Psoas muscle (tissue), 8 donors: ENCODE results near the gene PJA2. TPM values are rescaled to one million over a fixed set of nuclear protein-coding genes. Genes with fewer than 3 reads are reported as not detected.

Experiments used
- ATAC-seq, 4 donors: fragments of 200-7000 bp; cut with Tn5 transposase; one replicate each; pipeline ENCODE4 v1.9.1; 2020; ENCODE audit warnings: moderate library complexity in 3 of 4, mild to moderate bottlenecking in 2 of 4
- DNase-seq, 2 donors: peaks; one replicate each; pipeline ENCODE4 v3.0.0-alpha.2; 2020
- H3K27ac ChIP-seq: fragments of 200-600 bp; one replicate; pipeline ENCODE4 v1.8.0; 2022
- H3K27me3 ChIP-seq, 3 donors: fragments of 200-600 bp in 1 of 3; one replicate each; pipeline versions ENCODE4 v1.6.1 to v1.8.0; 2013 to 2022; ENCODE audit warnings: low read length in 2 of 3, mild to moderate bottlenecking in 2 of 3, moderate library complexity in 1 of 3; ENCODE audit not compliant: insufficient read depth in 3 of 3
- H3K36me3 ChIP-seq, 2 donors: fragments of 200-600 bp in 1 of 2; one replicate each; pipeline versions ENCODE4 v1.6.1 to v1.8.0; 2013 to 2022; ENCODE audit warnings: low read depth in 1 of 2, mild to moderate bottlenecking in 1 of 2, moderate library complexity in 1 of 2; ENCODE audit not compliant: insufficient read depth in 1 of 2
- H3K4me1 ChIP-seq: fragments of 200-600 bp; one replicate; pipeline ENCODE4 v1.8.0; 2022
- H3K4me3 ChIP-seq: fragments of 200-600 bp; one replicate; pipeline ENCODE4 v1.8.0; 2022; ENCODE audit warnings: mild to moderate bottlenecking
- H3K9me3 ChIP-seq: fragments of 200-600 bp; one replicate; pipeline ENCODE4 v1.8.0; 2022
- WGBS, 3 donors: extraction: QIAGEN DNeasy Blood & Tissue Kit; methylation state at CpG; one replicate each; pipeline versions ENCODE4 v1.1.6 to v1.1.7; 2013; 5-methylcytosine and 5-hydroxymethylcytosine counted together
- intact Hi-C, 2 donors: fragments of 100-400 bp; cut with DNase I; formaldehyde crosslinking; loops; one replicate each; pipeline versions ENCODE4 v1.11.0 to v1.14.2; 2022
- polyA plus RNA-seq, 3 donors: library from polyadenylated mRNA; stranded (reverse); fragments of 200-250 nt; gene quantifications; one replicate each; pipeline ENCODE4 v1.2.3, GENCODE V29; 2013
- total RNA-seq, 4 donors: library from RNA; stranded (reverse); fragmentation: NEBNext Ultra II Directional in 2 of 4; extraction: Animal tissue kit (Norgen Biotek cat#: 25700) in 2 of 4; gene quantifications; one replicate each; pipeline versions ENCODE4 v1.2.1 to v1.2.4, GENCODE V29; 2021 to 2023
- TF ChIP-seq, protein P1 (sequence below): fragments of 200-600 bp; IDR thresholded peaks from one replicate; pipeline ENCODE4 v1.8.0; 2022; ENCODE audit warnings: antibody characterized with exemption
- donor health status: healthy with polysubstance abuse.
- donor health status: DM: no; HTN: no; CAD: no; lungs with moderate emphysema.
- donor health status: Bipolar disorder and iron deficiency.
- donor health status: healthy.
- donor health status: DM: yes; HTN: yes; CAD: no.
- donor health status: DM: no; HTN: no; CAD: no.
- donor health status: DM: no; HTN: no; CAD: no.
- donor health status: DM: yes; HTN: yes; CAD: no.

Gene PJA2
- total and polyA plus RNA-seq, 7 donors: 20.9 to 66.9 (median 39.3) TPM

DNA sequence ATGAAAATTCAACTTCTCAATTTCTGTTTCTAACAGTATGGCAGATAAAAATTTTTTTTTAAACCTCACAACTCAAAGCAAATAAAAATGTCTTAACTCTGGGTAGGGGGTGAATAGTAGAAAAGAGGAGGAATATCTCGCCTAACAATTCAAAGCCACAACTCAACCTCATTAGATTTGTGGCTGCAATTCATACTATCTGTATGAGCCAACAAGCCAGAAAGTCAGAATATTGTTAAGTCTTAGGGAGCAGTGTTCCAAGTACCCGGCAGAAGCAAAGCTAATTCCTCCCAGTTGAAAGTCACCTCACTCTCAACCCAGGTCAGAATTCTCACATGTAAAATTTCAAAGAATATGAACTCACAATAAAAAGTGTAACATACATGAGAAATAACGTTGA is 15.0 kb downstream of the PJA2 start:
- intact Hi-C loops: no loop called here
- WGBS, 3 donors: 52 to 63% (median 58%) methylated on average over 3 of the region's 3 CpGs
- no peak for DNase-seq
- no peak overlapping the region for H3K4me3 ChIP-seq
- peaks cover 8% of the 10 kb centered on the region for H3K4me1 ChIP-seq
- H3K27me3 ChIP-seq: no peaks in the 10 kb centered on the region
- TF ChIP-seq, protein P1, sequence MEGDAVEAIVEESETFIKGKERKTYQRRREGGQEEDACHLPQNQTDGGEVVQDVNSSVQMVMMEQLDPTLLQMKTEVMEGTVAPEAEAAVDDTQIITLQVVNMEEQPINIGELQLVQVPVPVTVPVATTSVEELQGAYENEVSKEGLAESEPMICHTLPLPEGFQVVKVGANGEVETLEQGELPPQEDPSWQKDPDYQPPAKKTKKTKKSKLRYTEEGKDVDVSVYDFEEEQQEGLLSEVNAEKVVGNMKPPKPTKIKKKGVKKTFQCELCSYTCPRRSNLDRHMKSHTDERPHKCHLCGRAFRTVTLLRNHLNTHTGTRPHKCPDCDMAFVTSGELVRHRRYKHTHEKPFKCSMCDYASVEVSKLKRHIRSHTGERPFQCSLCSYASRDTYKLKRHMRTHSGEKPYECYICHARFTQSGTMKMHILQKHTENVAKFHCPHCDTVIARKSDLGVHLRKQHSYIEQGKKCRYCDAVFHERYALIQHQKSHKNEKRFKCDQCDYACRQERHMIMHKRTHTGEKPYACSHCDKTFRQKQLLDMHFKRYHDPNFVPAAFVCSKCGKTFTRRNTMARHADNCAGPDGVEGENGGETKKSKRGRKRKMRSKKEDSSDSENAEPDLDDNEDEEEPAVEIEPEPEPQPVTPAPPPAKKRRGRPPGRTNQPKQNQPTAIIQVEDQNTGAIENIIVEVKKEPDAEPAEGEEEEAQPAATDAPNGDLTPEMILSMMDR: no peak
- H3K36me3 ChIP-seq: no peaks in the 10 kb centered on the region
- H3K9me3 ChIP-seq: no peaks in the 10 kb centered on the region
- ATAC-seq: no peak
- no peak overlapping the region for H3K27ac ChIP-seq

DNA sequence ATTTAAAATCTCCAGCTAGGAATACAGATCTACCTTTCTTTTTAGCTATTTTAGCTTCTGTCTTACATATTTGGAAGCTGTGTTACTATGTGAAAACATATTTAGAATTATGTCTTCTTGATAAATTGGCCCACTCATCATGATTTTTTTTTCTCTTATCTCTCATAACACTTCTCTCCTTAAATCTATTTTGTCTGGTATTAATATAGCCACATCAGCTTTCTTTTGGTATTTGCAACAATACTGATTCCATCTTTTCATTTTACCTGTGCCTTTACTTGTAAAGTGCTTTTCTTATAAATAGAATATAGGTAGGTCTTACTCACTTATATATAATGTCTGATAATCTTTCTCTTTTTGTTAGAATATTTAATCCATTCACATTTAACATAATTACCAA is 19.6 kb downstream of the PJA2 start:
- no peaks in the 10 kb centered on the region for H3K9me3 ChIP-seq
- H3K4me3 ChIP-seq: no peak overlapping the region
- TF ChIP-seq, protein P1: no peak
- no peaks in the 10 kb centered on the region for H3K27me3 ChIP-seq
- DNase-seq: no peak
- intact Hi-C loops: no loop called here
- no peaks in the 10 kb centered on the region for H3K36me3 ChIP-seq
- no peak overlapping the region for H3K27ac ChIP-seq
- H3K4me1 ChIP-seq: peaks cover 13% of the 10 kb centered on the region
- ATAC-seq: no peak

DNA sequence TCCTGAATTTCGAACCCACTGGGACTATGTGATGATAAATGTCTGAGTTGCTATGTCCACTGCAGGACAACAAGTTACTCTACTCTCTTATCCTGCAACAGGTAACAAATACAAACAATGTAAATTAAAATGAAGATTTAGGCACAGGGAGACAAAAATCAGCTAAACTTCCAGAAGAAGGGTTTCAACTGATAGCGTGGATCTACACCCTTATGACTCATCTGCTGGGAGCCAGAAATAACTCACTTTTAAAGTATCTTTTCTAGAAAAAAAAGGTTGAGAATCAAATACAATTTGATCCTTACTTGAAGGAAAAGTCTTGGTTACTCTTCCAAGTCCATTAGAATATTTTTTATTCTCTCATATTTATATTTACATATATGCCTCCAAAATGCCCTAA is 21.4 kb downstream of the PJA2 start:
- Histone ChIP-seq H3K4me1 (peaks cover 13% of the 10 kb centered on the region), H3K9me3 (no peaks in the 10 kb centered on the region), H3K36me3 (no peaks in the 10 kb centered on the region), H3K4me3 (no peak overlapping the region), H3K27me3 (no peaks in the 10 kb centered on the region), H3K27ac (no peak overlapping the region)
- ATAC-seq: no peak
- TF ChIP-seq, protein P1: no peak
- WGBS, 3 donors: 76 to 86% (median 82%) methylated on average over 2 of the region's 2 CpGs
- intact Hi-C loops: no loop called here
- DNase-seq: no peak

DNA sequence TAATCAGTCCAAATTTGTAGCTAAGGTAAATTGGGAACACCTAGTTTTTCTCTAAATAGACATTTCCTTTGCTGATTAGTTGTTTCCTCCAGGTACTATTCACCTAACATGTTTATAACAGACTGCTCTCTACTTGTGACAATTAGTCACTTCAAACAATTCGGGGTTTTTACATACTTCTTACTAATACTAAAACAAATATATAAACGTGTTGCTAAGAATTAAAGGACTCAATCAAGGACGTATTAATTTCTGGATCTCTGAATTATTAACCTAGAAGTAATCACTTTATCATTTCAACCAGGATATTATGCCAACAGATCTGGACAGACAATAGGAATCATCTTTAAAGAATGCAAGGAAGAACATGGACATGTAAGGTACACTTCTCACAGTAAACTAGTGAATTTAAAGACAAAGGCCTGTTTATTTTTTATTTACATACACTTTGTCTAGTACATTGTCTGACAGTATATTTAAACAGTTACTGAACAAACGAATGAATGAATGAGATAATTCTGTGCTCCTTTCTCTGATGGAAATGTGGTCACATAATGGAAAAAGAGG is 22.3 kb downstream of the PJA2 start:
- no peak overlapping the region for H3K4me3 ChIP-seq
- H3K36me3 ChIP-seq: peaks cover 0 to 9% of the 10 kb centered on the region in 2 donors
- TF ChIP-seq, protein P1: no peak
- no peaks in the 10 kb centered on the region for H3K9me3 ChIP-seq
- H3K27me3 ChIP-seq: no peaks in the 10 kb centered on the region
- intact Hi-C loops: no loop called here
- 81 to 84% (median 82%) methylated on average over 4 of the region's 4 CpGs for WGBS, 3 donors
- H3K4me1 ChIP-seq: peaks cover 13% of the 10 kb centered on the region
- H3K27ac ChIP-seq: no peak overlapping the region
- ATAC-seq: no peak
- no peak for DNase-seq

DNA sequence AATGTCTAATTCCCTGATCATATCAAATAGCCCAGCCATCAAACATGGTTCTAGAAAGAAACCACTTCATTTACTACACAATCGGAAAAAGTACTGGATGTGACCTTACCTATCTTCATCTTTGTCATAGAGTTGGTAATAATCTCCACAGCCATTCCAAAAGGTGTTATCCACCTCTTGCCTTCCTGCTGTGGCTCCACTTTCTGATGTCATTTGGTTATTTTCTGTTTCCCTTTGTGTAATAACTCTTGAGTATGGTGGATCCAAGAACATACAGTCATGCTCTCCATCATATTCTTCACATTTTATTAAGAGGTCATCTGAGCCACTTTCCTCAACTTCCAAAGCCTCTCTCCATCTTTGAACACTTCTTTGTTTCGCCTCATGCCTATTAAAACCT is 31.7 kb downstream of the PJA2 start:
- no peaks in the 10 kb centered on the region for H3K27me3 ChIP-seq
- no peaks in the 10 kb centered on the region for H3K9me3 ChIP-seq
- no peak overlapping the region for H3K4me3 ChIP-seq
- H3K27ac ChIP-seq: no peak overlapping the region
- intact Hi-C loops: no loop called here
- TF ChIP-seq, protein P1: no peak
- peaks cover 6 to 66% of the 10 kb centered on the region in 2 donors for H3K36me3 ChIP-seq
- 96 to 99% (median 98%) methylated on average over 2 of the region's 2 CpGs for whole genome bisulfite sequencing, 3 donors
- ATAC-seq (no peak), DNase-seq (no peak)
- H3K4me1 ChIP-seq: peaks cover 19% of the 10 kb centered on the region
